Left renal pelvis (tissue), 4 donors: Measurements from ENCODE around the gene SLC17A6. TPM values are rescaled to one million over a fixed set of nuclear protein-coding genes. Genes with fewer than 3 reads are reported as not detected.

Source experiments
- DNase-seq, 4 donors: peaks; one replicate each; pipeline ENCODE4 v3.0.0-alpha.2; 2013; ENCODE audit warnings: low read depth in 4 of 4, low spot score in 3 of 4
- polyA plus RNA-seq, 4 donors: library from polyadenylated mRNA; unstranded; fragments of 120-200 nt; gene quantifications; one replicate each; pipeline ENCODE4 v1.2.1, GENCODE V29; 2013; ENCODE audit not compliant: insufficient read length in 4 of 4

SLC17A6 gene
- polyA plus RNA-seq, 4 donors: not detected

DNA sequence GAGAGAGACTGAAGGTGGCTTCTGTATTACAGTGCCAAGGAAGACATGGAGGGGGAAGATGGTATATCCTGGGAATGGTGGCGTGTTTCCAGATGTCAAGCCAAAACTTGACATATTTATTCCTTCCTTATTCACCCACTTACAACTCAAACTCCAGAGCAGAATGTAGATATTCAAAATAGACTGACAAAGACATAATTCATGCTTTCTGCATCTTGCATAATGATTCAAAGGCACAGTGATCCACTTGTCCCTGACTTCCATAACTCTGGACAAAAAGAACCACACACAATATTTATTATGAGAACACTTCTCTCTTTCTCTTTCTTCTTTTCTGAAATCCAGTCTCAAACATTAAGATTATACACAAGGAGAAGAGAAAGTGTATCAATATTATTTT, 48.9 kb downstream of the SLC17A6 start:
- no peak for DNase-seq

DNA sequence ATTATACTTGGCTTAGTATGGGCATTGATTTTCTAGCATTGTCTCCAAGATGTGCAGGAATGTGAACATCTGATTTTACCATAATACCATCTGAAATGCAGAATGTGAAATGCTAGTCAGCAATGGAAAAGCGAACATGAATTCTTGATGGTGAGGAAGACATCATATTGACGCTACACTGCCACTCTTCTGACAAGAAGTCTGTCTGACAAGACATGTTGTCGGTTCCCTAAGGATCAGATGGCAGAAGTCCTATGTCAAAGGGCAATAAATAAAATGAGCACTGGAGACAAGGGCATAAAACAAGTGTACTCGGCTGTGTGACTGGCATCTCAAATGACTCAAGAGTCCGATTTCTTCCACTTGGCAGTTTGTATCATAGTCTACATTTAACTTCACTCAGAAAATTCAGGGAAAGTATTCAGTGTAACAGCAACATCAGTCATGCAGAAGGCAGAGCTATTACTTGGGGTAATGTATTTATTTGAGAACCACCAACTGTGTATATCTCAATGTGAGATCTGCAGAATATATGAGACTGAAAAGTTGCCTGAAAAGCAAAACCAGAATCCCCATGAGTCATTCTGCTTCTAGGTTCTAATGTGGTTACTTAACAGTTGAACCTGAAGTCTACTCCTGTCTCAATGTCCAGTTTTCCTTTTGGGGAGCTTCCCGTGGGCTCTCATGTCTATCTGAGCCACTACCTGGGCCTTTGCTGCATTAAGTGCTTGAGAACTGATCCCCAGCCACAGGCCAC, 51.5 kb downstream of the SLC17A6 start:
- peak in 1 of 4 donors; percentile 3 for DNase-seq

DNA sequence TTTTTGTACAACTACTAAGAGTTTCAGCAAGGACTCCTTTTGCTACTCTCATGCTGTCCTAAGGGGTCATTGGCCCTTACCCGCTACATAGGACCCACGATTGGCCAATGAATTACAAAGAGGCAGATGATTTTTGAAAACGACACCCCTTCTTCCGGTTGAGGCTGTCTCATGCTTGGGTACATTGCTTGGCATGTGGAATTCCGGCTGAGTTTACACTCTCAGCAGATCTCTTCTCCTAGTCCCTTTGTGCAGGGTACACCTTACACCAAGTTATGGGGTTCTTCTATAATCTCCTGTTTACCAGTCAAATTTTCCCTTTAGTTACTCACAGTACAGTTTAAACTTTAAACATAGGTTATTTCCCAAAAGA, 52.1 kb downstream of the SLC17A6 start:
- no peak for DNase-seq

DNA sequence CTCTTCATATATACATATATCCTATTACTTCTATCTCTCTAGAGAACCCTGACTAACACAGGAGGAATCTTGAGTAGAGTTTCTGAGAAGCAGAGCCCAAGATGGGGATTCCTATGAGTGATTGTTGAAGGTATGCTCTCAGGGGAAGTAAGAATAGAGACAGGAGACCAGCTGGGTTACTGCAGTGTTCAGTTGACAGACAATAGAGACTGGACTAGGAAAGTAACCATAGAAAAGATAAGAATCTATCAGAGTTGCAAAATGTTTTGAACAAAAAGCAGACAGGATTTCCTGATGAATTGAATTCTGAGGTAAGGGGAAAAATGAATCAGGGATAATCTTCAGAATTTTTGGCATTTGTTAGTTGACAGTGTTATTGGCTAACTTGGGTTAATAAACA, 54.4 kb downstream of the SLC17A6 start:
- no peak for DNase-seq

- no peak for DNase-seq
Measured at GRCh38 chr11:22405377-22405776, 67.2 kb downstream of the SLC17A6 start.

GRCh38 chr11:22407267-22407666, 69.1 kb downstream of the SLC17A6 start:
- no peak for DNase-seq

DNA sequence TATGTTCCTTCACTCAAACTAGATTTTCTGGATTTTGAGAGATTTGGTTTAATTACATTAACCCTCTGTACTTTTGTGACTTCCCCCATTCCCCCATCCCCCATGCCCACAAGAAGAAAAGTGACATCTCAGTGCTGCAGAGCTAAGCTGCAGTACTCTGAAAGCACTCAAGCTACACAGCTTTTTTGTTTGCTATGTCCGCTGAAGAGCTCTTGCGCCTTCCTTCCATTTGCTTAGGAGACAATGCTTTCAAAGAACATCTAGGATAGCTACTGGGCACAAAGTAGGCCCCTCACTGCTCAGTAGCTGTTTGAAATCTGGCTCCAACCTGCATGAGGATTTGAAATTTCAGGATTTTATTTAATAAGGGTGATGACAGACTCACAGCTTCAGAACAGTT, 69.7 kb downstream of the SLC17A6 start:
- no peak for DNase-seq

DNA sequence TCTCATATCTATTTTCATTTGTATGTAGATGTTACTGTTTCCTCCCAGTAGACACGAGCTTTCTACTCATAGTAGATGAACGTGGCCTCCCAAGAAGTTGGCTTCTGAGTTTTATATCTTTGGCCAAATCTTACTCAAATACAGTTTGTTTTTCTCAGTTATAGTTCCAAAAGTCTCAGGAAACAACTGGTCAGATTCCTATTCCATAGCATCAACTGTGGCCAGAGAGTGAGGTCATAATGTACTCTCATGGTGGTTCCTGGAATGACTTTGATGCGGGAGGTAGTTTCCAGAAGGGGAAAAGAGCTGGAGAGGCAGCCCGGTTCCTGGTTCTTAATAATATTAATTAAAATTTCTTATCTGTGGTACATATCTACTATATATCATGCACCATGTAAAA, 77.3 kb downstream of the SLC17A6 start:
- no peak for DNase-seq

- DNase-seq: no peak
Measured at GRCh38 chr11:22416462-22416861, 78.3 kb downstream of the SLC17A6 start.

GRCh38 chr11:22426915-22427314, 88.7 kb downstream of the SLC17A6 start:
- DNase-seq: no peak

Other genes starting within 250 kb of the SLC17A6 start
- 1 to 10 TPM in 3 of 4 donors, under 1 TPM in 1; 0.45 to 8.0 (median 5.0) TPM for gene ANO5, start 145.3 kb upstream of the SLC17A6 start, polyA plus RNA-seq